GM13976 (cell line): ENCODE results near the gene PHACTR1.
"Not testable (repeated sequence)": the region's sequence is repeated elsewhere in the genome, so short reads cannot be mapped to it uniquely, and the experiment has no call there.

ENCODE experiments used
- DNase-seq: peaks from one replicate; pipeline ENCODE4 v3.0.0; 2012; ENCODE audit warnings: low spot score
- CTCF ChIP-seq: IDR thresholded peaks from 2 replicates; pipeline ENCODE4 v1.5.1; 2012; ENCODE audit warnings: borderline replicate concordance, mild to moderate bottlenecking; ENCODE audit not compliant: insufficient read depth; ENCODE audit errors: extremely low read depth, missing control alignments, control extremely low read depth
- in situ Hi-C: fragments of 300-500 bp; cut with MboI; formaldehyde crosslinking; loops from one replicate; pipeline ENCODE4 v1.12.0; 2022; ENCODE audit warnings: low sequenced_read_pairs, mixed read lengths, inconsistent platforms; ENCODE audit not compliant: unreplicated experiment

PHACTR1 gene

GRCh38 chr6:12751694-12752325 is 35.2 kb downstream of the PHACTR1 start:
- no peak for TF ChIP-seq CTCF
- peak; percentile 64 for DNase-seq
- in situ Hi-C loops: no loop called here

GRCh38 chr6:12753036-12753435 is 36.5 kb downstream of the PHACTR1 start:
- in situ Hi-C loops: no loop called here
- no peak for DNase-seq
- no peak for TF ChIP-seq CTCF

- in situ Hi-C loops: no loop called here
- no peak for TF ChIP-seq CTCF
Observed at GRCh38 chr6:12760226-12760625, 43.7 kb downstream of the PHACTR1 start.

GRCh38 chr6:12760911-12761310 is 44.3 kb downstream of the PHACTR1 start:
- in situ Hi-C loops: no loop called here
- TF ChIP-seq CTCF: no peak
- DNase-seq: no peak

More at GRCh38 chr6:12760226-12760625, 43.7 kb downstream of the PHACTR1 start:
- no peak for DNase-seq

GRCh38 chr6:12761376-12762115 is 45.0 kb downstream of the PHACTR1 start:
- DNase-seq: no peak
- no peak for TF ChIP-seq CTCF
- in situ Hi-C loops: no loop called here

- DNase-seq, in situ Hi-C loops: not testable (repeated sequence)
Observed at GRCh38 chr6:12762731-12763434, 46.3 kb downstream of the PHACTR1 start.

- in situ Hi-C loops: no loop called here
- no peak for TF ChIP-seq CTCF
- DNase-seq: no peak
Observed at GRCh38 chr6:12766365-12766764, 49.8 kb downstream of the PHACTR1 start.
